Iris pigment epithelial cell (primary cell): Measurements from ENCODE around the gene TRMT1.

Experiments used
- DNase-seq: peaks from one replicate; pipeline ENCODE4 v3.0.0-alpha.2; 2011; ENCODE audit warnings: low read depth

TRMT1 gene

DNA sequence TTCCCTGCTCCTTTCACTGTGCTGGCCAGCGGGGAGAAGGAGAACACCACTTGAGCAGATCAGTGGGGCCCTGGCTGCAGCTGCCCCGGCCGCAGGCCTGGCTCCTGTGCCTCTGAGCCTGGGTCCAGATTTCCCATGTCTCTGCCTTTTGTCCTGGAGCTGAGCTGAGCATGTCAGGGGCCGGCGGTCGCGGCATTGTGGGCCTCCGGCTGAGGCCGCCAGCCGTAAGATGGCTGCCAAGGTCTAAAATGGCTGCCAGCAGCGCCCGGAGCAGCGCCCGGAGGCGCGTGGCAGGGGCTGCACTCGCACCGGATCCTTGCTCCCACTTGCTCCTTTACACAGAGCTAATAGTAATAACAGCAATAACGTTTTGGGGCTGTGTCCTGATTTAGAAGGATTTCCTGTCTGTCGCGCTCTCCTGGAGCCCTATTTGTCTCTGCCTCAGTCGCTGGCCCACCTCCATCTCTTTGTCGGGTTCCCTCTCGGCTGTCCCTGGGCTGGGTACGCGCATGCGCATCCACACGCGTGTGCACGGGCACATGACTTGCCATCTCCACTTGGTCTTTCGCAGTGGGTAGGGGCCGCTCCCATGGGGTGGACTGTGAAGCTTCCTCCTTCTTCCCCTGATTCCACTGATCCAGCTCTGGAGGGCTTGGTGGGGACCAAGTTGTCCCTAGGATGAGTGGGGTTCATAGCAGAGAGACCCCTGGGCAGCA is 46.0 kb downstream of the TRMT1 start:
- no peak for DNase-seq

- no peak for DNase-seq
Observed at GRCh38 chr19:13069415-13070359, 46.9 kb downstream of the TRMT1 start.

- no peak for DNase-seq
Observed at GRCh38 chr19:13068085-13068846, 48.3 kb downstream of the TRMT1 start.

GRCh38 chr19:13066933-13067807 is 49.4 kb downstream of the TRMT1 start:
- DNase-seq = no peak

DNA sequence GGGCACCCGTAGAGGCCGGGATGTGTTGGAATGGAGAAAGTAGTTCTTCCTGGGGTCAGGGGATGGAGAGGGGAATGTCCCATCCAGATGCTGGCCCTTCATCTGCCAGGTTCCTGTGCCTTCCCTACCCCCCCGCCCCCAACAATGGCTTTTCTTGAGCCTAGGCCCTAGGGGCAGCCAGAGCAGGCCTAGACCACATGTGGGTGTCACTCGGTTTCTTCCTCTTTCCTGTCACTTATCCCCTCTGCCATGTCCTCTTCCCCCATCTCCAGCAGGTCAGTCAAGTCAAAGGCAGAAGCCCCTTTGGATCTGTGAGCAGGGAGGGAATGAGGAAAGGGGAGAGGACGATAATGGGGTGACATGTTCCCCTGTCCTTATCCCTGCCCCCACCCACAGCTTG is 50.3 kb downstream of the TRMT1 start:
- DNase-seq = no peak

- no peak for DNase-seq
Observed at GRCh38 chr19:13064092-13064489, 52.4 kb downstream of the TRMT1 start.

DNA sequence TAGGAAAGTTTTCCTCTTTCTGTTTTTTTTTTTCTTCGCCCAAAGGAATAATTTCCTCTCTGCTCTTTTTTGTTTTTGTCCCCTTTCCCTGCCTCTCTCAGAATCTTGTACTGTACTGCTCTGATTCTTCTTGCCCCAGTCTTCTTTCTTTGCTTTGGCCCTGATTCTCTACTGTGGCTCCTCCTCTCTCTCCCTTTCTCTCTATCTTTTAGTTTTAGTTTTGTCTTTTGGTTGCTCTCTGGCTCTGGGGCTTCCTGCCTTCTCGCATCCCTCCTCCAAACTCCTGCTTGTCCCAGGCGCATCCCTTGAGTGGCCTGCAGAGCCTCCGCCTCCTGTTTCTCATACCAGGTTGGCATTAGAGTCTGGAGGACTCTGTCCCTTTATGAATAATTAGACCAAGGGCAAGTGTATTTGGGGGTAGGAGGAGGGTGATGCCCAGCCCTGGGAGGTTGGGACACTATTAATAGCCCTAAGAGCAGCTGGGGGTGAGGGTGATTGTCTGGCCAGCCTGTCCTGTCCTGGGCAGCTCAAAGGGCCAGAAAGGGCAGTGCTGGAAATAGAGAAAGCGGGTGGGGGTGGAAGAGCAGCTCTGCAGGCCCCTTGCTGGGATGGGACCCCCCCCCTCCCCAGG is 53.0 kb downstream of the TRMT1 start:
- DNase-seq = no peak

- no peak for DNase-seq
Observed at GRCh38 chr19:13062317-13062716, 54.2 kb downstream of the TRMT1 start.

DNA sequence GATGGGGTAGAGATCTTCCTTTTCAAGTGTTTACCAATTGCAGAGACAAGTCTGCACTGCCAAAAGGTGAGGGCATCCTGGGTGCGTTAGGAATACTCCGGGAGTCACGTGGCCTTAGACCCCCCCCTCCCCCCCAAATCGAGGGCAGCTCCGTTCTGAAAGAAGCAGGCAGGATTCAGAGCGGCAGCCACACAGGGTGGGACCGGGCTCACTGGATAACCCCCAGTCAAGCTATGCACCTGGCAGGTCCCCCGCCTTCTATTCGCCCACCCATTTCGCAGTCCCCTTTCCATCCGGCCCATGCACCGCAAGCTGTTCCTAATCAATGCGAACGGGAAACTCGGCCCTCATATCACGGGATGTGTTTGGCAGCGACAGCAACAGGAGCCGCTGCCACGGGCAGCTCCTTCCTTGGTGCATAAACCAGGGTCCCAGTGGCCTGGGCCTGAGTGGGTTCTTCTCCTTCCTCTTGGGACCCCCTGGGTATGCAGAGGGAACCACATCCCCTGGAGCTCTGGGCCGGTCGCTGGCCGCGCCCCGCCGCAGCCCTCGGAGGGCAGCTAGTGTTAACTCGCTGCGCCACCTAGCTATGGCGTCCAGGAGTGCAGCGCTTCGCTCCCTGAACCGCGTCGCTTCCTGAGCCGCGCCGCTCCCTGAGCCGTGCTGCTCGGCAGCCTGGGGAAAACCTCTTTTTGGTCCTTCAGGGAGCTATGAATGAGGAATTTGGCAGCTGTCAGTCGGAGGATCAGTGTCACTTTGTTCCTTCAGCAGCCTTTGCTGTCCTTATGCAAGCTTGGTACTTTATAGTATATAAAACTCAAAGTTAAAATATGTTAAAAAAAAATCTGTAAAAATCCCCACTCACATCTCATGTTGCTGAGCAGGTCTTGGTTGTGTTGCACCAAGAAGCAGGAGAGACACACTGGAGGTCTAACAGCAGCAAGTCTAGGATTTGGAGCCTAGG is 55.3 kb downstream of the TRMT1 start:
- peak; percentile 65 for DNase-seq

GRCh38 chr19:13060233-13060963 is 56.1 kb downstream of the TRMT1 start:
- no peak for DNase-seq

DNA sequence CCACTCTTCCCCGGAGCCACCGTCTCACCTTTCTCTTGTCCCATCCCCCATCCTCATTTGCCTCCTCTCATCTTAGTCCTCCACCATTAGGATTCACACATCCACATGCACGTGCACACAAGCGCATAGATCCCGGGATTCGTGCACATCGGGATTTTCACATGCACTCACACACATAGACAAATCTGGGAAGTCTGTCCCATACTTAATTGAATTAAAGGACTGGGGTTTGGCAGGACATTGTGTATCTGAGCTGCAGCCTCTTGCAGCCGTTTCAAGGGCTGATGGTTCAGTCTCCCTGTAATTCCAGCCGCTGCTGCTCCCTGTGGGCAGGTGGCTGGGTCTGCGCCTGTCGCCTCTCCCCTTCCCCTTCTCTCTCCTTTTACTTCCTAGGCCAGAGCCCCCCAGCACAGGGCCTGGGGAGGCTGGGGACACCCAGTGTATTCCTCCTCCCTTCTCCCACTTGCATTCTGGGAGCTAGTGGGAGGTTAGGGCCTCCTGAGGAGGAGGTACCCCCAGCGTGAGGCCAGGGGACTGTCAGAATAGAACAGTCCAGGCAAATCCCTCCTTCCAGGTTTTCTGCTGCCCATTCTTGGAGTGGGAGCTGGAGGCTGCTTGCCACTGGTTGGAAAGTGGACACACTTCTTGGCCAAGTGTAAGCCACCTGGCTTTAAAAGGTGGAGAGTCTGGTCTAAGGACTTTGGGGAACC is 57.4 kb downstream of the TRMT1 start:
- no peak for DNase-seq

GRCh38 chr19:13057744-13058143 is 58.8 kb downstream of the TRMT1 start:
- DNase-seq = no peak

DNA sequence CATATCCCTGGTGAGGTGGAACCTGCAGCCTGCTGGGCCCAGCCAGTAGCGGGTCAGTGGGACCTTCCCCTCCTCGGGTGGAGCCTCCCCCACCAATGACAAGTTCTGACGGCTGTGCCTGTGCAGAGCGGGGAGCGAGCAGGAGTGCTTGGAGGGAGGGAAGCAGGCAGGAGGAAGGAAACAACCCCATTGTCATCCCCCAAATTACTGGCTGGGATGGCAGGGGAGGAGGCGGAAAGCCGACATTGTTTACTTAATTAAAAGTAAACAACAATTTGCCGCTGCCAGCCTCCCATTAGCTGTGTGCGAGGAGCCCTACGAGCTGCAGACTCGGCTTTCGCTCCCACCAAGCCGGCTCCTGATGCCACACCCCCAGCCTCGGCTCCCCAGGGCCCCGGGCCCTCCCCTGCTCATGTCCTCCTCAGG is 59.4 kb downstream of the TRMT1 start:
- no peak for DNase-seq

DNA sequence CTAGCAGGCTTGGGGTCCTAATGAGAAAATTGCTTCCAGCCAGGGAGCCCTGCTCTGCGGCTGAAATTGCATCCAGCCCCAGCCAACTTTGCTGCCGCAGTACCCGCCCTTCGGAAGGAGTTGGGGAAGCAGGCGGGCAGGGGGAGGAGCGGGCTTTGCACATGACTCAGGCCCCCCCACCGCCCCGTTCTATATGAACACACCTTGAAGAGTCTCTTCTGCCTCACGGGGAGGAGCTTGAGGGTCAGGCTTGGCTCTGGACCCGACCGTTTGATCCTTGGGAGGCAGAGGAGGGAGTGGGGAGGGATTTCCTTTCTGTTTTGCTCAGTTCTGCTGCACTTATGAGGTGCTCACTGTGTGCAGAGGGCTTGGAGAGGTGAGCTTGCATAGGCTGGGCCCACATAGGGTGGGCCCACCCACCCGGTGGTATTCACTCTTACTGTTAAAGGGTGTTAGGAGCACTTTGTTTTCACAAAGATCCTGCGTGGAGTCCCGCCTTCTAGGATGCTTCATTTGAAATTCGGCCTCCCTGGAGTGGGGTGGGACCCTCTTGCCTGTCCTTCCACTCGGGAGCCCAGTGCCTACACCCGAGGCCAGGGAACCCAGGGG is 60.4 kb downstream of the TRMT1 start:
- DNase-seq = peak; percentile 81

GRCh38 chr19:13055213-13056051 is 61.1 kb downstream of the TRMT1 start:
- peak; percentile 93 for DNase-seq
